Left lung (tissue), 10 donors: ENCODE results near the gene FASTK. TPM values are rescaled to one million over a fixed set of nuclear protein-coding genes. Genes with fewer than 3 reads are reported as not detected.

Experiments used
- ATAC-seq: fragments of 200-7000 bp; cut with Tn5 transposase; one replicate; pipeline ENCODE4 v1.9.1; 2020; ENCODE audit warnings: moderate library complexity
- DNase-seq, 4 donors: peaks; one replicate each; pipeline ENCODE4 v3.0.0-alpha.2; 2013 to 2020
- H3K27ac ChIP-seq, 2 donors: fragments of 200-600 bp; sonication (generic) in 1 of 2; one replicate each; pipeline versions ENCODE4 v1.5.0 to v1.8.0; 2020 to 2021
- H3K27me3 ChIP-seq, 2 donors: fragments of 200-600 bp; sonication (generic) in 1 of 2; one replicate each; pipeline versions ENCODE4 v1.5.0 to v1.8.0; 2020 to 2021
- H3K36me3 ChIP-seq, 2 donors: fragments of 200-600 bp; sonication (generic) in 1 of 2; one replicate each; pipeline versions ENCODE4 v1.5.0 to v1.8.0; 2020 to 2021
- H3K4me1 ChIP-seq, 2 donors: fragments of 200-600 bp; one replicate each; pipeline ENCODE4 v1.8.0; 2021
- H3K4me3 ChIP-seq, 2 donors: fragments of 200-600 bp; sonication (generic) in 1 of 2; one replicate each; pipeline versions ENCODE4 v1.5.0 to v1.8.0; 2020 to 2021; ENCODE audit warnings: mild to moderate bottlenecking in 1 of 2
- H3K9me3 ChIP-seq, 2 donors: fragments of 200-600 bp; sonication (generic) in 1 of 2; one replicate each; pipeline versions ENCODE4 v1.5.0 to v1.8.0; 2020 to 2021
- intact Hi-C, 2 donors: fragments of 100-400 bp; cut with DNase I; formaldehyde crosslinking; loops; one replicate each; pipeline versions ENCODE4 v1.11.2 to v1.14.2; 2022
- polyA plus RNA-seq, 6 donors: library from polyadenylated mRNA; unstranded; fragments of 120-200 nt; gene quantifications; one replicate each; pipeline ENCODE4 v1.2.1, GENCODE V29; 2013; ENCODE audit not compliant: insufficient read length in 6 of 6
- total RNA-seq, 2 donors: library from RNA; stranded (reverse); fragmentation: NEBNext Ultra II Directional; extraction: Animal tissue kit (Norgen Biotek cat#: 25700); gene quantifications; one replicate each; pipeline ENCODE4 v1.2.1, GENCODE V29; 2021
- TF ChIP-seq, protein P1 (sequence below), 2 donors: fragments of 200-600 bp; sonication (generic) in 1 of 2; IDR thresholded peaks; one replicate each; pipeline versions ENCODE4 v1.5.0 to v1.8.0; 2021; ENCODE audit warnings: antibody characterized with exemption in 2 of 2
- donor health status: DM: no; HTN: yes; CAD: no.
- donor health status: DM: no; HTN: no; CAD: no.

Gene FASTK
- total and polyA plus RNA-seq, 8 donors, result 38.2 to 65.7 (median 54.1) TPM

DNA sequence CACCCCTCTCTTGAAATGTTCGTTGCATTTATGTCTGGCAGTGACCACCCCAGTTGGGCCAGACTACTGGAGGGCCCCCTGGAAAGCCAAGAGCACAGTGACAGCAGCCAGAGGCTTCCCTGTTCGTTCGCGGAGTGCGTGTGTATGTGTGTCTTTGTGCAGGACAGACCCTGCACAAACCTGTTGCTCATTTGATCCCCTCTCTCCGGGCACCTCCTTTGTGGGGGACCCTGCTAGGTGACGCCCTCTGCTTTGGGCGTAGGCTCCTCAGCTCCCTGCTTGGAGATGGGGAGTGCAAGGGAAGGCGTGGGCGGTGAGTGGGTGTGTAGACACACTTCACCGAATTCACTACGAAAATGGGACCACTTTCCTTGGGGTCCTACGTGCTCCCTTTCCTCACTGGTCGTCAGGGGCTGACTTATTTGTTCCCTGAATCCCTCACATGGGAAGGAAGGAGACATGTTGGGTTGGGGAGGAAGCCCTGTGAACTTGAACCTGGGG, 44.3 kb upstream of the FASTK start:
- TF ChIP-seq, protein P1, sequence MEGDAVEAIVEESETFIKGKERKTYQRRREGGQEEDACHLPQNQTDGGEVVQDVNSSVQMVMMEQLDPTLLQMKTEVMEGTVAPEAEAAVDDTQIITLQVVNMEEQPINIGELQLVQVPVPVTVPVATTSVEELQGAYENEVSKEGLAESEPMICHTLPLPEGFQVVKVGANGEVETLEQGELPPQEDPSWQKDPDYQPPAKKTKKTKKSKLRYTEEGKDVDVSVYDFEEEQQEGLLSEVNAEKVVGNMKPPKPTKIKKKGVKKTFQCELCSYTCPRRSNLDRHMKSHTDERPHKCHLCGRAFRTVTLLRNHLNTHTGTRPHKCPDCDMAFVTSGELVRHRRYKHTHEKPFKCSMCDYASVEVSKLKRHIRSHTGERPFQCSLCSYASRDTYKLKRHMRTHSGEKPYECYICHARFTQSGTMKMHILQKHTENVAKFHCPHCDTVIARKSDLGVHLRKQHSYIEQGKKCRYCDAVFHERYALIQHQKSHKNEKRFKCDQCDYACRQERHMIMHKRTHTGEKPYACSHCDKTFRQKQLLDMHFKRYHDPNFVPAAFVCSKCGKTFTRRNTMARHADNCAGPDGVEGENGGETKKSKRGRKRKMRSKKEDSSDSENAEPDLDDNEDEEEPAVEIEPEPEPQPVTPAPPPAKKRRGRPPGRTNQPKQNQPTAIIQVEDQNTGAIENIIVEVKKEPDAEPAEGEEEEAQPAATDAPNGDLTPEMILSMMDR (IDR thresholded peaks at IDR 0.05), result no peak
- intact Hi-C loops, result loop anchor here in 1 of 2 donors (5.0 kb wide), 2 partner anchors 47 to 177 kb away; no protein-coding TSS in a partner anchor

GRCh38 chr7:151124481-151124880, 43.9 kb upstream of the FASTK start:
- Histone ChIP-seq H3K9me3 (no peaks in the 10 kb centered on the region), H3K4me1 (peaks cover 10 to 14% of the 10 kb centered on the region in 2 donors), H3K36me3 (peaks cover 0 to 94% of the 10 kb centered on the region in 2 donors), H3K27me3 (no peaks in the 10 kb centered on the region), H3K4me3 (no peak overlapping the region), H3K27ac (no peak overlapping the region)
- intact Hi-C loops, result loop anchor here in 1 of 2 donors (5.0 kb wide), 1 partner anchor 178 kb away; no protein-coding TSS in a partner anchor
- TF ChIP-seq, protein P1 (IDR thresholded peaks at IDR 0.05), result no peak
- peak in 1 of 4 donors; percentile 58 for DNase-seq
- ATAC-seq, result no peak

More for the DNA sequence above, 44.3 kb upstream of the FASTK start:
- ATAC-seq, result no peak
- no peaks in the 10 kb centered on the region for H3K27me3 ChIP-seq
- peak in 1 of 4 donors; percentile 43 for DNase-seq
- H3K4me1 ChIP-seq, result peaks cover 10 to 14% of the 10 kb centered on the region in 2 donors
- H3K36me3 ChIP-seq, result peaks cover 0 to 94% of the 10 kb centered on the region in 2 donors
- H3K27ac ChIP-seq, result no peak overlapping the region
- no peak overlapping the region for H3K4me3 ChIP-seq
- H3K9me3 ChIP-seq, result no peaks in the 10 kb centered on the region

- H3K27me3 ChIP-seq, result no peaks in the 10 kb centered on the region
- intact Hi-C loops, result loop anchor here in 1 of 2 donors (5.0 kb wide), 1 partner anchor 178 kb away; no protein-coding TSS in a partner anchor
- H3K9me3 ChIP-seq, result no peaks in the 10 kb centered on the region
- H3K27ac ChIP-seq, result no peak overlapping the region
- no peak overlapping the region for H3K4me3 ChIP-seq
- peaks cover 10 to 14% of the 10 kb centered on the region in 2 donors for H3K4me1 ChIP-seq
- peak; percentile 95 for ATAC-seq
- TF ChIP-seq, protein P1 (IDR thresholded peaks at IDR 0.05), result peak; percentile 96
- peak; percentile 75 to 93 (median 90) for DNase-seq
- peaks cover 0 to 94% of the 10 kb centered on the region in 2 donors for H3K36me3 ChIP-seq
Measured at GRCh38 chr7:151123822-151124464, 43.3 kb upstream of the FASTK start.

DNA sequence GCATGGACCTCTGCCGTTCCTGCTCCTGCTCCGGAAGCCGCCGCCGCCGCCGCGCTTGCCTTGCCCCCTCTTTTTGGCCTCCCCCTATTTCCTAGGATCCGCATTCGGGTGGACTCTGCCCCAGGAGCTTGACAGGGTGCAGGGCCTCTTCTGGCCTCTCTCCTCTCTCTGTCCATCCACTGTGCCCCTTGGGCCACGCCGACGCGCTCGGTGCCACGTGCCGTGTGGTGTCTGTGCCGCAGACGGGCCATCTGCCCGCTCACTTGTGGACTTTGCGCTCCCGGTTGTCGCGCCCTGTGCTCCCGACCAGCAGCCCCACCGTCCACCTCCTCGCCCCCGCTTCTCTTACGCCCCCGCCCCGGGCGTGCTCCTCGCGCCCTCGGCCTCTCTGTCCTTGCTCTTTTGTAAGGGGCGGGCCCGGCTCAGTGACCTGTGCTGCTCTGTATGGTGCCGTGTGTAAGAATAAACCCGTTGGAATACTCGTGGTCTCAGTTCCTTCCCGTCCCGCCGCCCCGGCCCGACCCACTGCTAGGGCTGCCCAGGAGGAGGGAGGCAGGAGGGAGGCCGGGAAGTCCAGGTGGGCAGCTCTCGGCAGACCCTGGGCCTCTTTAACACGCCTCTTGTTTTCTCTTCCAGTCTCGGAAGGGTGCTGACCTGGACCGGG, 42.7 kb upstream of the FASTK start:
- ATAC-seq (no peak), DNase-seq (peak in 1 of 4 donors; percentile 78)
- TF ChIP-seq, protein P1 (IDR thresholded peaks at IDR 0.05), result no peak
- Histone ChIP-seq H3K27me3 (no peaks in the 10 kb centered on the region), H3K9me3 (no peaks in the 10 kb centered on the region), H3K4me3 (no peak overlapping the region), H3K4me1 (peaks cover 10 to 14% of the 10 kb centered on the region in 2 donors), H3K27ac (no peak overlapping the region), H3K36me3 (peaks cover 0 to 94% of the 10 kb centered on the region in 2 donors)
- intact Hi-C loops, result loop anchor here in 1 of 2 donors (5.0 kb wide), 1 partner anchor 179 kb away; no protein-coding TSS in a partner anchor

DNA sequence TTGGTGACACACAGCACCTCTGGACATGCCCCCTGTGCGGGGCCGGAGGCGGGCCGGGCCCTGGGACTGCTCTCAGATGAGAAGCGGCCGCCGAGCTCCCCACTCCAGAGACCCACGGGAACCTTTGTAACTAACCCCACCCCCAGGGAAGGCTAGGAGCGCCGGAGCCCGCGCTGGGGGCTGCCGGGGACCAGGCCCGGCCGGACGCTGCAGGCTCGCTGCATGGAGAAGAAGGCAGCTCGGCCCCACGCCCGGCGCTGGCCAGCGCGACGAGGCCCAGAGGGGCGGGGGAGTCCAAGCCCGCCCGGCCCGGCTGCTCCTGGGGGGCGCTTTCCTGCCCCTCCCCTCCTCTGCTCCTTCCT, 42.2 kb upstream of the FASTK start:
- Histone ChIP-seq H3K9me3 (no peaks in the 10 kb centered on the region), H3K4me3 (no peak overlapping the region), H3K36me3 (peaks cover 0 to 94% of the 10 kb centered on the region in 2 donors), H3K4me1 (peaks cover 10 to 14% of the 10 kb centered on the region in 2 donors), H3K27me3 (no peaks in the 10 kb centered on the region), H3K27ac (no peak overlapping the region)
- TF ChIP-seq, protein P1 (IDR thresholded peaks at IDR 0.05), result no peak
- ATAC-seq (no peak), DNase-seq (no peak)
- intact Hi-C loops, result loop anchor here in 1 of 2 donors (5.0 kb wide), 1 partner anchor 180 kb away; no protein-coding TSS in a partner anchor
